Fibroblast of peridontal ligament (primary cell): Measurements from ENCODE around the gene CAPG.
A peak's percentile ranks its signal among the peaks of the same experiment; 100 is the strongest.

Experiments
- DNase-seq: peaks from one replicate; pipeline ENCODE4 v3.0.0-alpha.2; 2010; ENCODE audit errors: extremely low read depth

CAPG gene

DNA sequence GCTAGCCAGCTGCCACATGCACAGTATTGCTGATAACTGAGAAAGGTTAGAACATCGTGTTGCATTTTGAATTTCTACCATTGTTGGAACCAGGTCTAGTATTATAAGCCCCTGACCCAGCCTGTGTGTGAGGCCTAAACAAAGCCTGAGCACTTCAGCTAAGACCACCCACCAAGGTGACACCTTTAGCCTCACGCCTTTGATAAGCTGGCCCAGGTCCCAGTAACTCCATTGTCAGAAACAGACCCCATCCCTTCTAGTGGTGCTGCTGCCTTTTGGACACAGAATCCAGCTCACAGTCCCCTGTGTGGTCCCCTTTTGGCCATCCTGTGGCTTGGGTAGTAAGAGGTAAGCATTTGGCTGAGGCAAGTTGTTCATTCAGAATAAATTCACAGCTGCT, 54.0 kb downstream of the CAPG start:
- DNase-seq = no peak

DNA sequence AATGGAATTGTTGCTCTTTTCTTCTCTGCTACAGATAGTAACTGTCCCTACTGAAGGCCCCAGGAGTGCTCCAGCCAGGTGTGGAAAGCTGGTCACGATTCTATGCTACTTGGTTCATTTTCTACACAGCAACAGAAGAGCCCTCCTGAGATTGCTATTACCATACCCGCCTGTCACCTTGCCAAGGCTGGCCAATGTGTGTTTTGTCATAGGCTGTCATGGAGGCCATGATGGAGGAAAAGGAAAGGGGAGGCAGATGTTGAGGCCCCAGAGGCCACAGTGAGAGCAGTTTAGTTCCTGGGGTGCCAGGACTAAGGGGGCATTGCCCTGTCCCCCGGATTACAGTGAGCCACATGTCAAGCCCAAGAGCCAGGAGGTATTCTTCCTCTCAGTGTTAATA, 54.6 kb downstream of the CAPG start:
- peak; percentile 13 for DNase-seq

DNA sequence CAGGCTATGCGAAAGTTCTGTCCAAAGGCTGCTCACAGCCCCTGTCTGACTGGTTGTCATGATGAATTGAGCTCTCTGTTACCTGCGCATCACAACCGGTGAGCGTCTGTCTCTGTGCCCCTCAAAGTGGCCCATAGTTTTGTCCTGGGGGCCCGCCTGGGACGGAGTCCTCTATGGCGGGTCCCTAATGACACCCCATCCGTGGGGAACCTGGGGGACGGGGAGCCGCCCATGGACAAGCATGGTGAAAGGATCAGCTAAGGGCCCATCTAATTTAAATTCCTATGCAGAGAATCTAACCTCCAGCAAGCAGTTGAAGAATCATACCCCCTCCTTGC, 55.1 kb downstream of the CAPG start:
- no peak for DNase-seq

DNA sequence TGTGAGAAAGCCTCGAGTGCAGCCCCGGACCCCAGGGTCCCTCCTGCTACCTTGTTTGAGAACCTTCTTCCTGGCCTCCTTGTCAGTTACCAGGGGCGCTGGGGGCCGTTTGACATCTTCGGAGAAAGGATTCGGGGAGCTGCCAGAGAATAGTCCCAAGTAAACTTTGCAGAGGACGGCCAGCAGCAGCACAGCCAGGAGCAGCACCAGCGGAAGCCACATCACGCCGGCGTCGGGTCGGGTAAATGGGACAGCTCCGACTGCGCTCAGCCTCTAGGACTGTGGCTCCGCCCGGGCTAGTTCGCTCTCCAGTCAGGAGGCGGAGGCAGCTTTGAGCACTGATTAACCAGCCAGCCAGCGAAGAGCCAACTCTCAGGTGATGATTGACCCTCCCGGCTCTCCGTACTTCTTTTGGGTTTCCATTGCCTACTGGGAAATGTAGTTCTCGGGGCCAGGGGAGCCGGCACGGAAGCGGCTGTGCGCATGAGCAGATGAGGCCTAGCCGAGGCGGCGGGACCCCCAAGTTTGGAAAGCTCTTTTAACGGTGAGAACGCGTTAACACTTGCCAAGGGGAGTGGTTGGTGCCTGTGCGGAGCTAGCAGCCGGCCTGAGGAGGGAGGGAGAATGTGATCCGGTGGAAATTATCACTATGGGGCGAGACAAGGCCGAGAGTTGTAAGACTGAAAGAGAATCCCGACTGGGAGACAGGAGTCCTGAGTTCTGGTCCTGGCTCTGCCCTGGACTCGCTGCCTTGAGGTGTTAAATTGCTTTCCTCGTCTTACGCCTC, 55.7 kb downstream of the CAPG start, which contains the start of the genes ELMOD3 and RETSAT:
Gene ELMOD3 (plus strand): TSS at position 484 of the 787 bp plus-strand sequence. CDS start 2,430 bp downstream, outside the sequence.
Gene RETSAT (minus strand): TSS at position 243 of the 787 bp plus-strand sequence. CDS start 21 bp downstream, at position 222.
- DNase-seq = peak; percentile 100

DNA sequence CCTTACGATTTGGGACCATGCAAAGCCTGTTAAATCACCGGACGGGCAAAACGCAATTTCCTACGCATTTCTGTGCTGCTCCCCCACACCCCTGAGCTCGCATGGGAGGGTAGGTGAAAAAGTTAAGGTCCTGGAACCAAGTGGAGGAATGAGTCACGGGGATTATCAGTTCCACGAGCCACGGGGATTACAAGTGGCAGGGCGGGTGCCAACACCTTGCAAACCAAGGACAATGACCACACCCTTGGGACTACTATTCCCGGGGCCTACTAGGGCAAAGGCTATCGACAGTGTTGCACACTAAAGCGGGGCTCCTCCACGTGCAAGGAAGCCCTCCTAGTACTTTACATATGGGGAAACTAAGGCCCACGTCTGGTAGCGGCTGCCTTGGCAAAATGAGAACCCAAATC, 56.3 kb downstream of the CAPG start:
- no peak for DNase-seq

DNA sequence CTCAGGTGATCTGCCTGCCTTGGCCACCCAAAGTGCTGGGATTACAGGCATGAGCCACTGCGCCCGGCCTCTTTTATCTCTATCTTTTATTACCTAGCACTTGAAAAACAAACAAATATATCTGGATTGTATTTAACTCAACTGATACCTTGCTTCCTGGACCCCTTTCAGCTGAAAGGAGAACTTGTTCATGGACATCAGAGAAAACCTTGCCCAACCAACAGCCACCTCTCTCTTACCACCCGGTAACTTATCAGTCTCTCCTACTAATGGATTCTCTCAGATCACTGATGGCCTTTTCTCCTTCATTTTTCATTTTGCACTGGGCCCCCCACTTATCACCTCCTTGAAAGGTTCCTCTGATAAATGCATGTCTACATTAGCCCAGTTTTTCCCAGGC, 62.6 kb downstream of the CAPG start:
- no peak for DNase-seq
